NCI-H2081 treated with DMSO at 0.1 percent for 48 hours (cell line): ENCODE measurements around the gene MEDAG.
"Not testable (repeated sequence)": the region's sequence is repeated elsewhere in the genome, so short reads cannot be mapped to it uniquely, and the experiment has no call there.

Experiments
- DNase-seq: peaks from one replicate; lab custom pipeline; 2025; lab: John Stamatoyannopoulos, UW

Gene MEDAG

DNA sequence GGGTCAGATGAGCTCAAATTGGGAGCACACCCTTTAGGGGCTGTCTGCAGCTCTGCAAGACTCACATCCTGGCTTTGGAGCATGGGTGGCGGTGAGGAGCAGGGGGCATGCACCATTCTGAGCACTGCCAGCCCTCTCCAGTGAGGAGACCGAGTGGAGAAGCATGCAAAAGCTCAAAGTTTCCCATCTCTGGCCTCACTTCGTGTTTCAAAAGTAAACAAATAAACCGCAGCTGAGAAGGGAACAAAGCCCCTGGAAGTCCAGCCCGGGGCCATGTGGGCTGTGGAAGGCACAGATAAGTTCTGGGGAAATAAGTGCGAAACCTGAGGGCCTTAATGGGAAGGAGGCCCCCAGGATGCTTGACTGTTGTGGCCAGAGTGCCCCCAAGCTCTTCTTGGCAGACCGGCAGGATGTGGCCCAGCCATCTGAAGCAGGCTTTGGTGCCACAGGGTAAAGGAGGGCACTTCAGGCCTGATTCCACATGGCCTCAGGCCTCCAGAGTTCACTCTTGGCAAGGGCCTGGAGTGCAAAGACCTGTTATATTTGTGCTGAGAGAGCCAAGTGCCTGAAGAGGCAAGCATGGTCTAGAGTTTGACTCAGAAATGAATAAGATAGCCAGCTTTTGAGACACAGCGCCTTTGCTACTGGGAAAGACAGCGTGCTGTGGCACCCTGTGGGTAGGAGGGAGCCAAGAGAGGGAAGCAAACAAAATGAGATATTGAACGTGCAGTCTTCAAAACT, 1.2 kb downstream of the MEDAG start:
- DNase-seq: no peak

DNA sequence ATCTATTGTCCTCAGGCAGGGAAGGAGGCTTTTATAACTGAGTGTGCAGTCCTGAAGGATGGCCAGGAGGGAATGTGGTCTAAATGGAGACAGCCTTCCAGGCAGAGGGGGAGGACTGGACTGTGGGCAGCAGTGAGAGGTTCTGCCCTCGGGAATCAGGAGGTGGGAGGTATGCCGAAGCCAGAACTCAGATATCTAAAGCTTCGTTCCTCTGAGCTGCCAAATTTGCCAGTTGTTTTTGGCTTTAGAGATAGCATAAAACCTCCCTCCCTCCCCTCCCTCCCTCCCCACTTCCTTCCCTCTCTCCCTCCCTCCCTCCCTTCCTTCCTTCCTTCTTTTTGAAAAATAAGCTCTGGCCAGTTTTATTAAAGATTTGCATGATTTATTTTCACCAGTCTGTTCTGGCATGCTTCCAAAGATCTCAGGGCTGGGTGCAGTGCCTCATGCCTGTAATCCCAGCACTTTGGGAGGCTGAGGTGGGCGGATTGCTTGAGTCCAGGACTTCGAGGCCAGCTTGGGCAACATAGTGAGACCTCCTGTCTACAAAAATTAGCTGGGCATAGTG, 2.4 kb downstream of the MEDAG start:
- DNase-seq: no peak

DNA sequence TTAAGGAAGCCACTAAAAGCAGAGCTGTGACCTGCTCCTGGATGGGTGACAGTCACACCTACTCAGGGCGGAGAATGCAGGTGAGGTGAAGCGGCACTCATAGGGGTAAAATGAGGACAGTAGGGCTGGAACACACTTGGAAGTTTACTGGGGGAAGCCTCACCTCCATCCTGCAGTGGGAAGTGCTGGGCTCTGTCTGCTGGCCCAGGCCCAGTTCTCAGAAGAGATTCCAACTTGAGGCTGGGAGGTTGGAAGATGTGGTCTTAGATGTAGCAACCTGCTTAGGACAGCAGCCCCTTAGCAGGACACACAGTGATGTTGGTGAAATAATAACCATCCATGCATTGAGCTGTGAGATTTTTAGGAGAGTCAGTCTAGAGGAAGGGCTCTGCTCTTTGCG, 4.6 kb downstream of the MEDAG start:
- no peak for DNase-seq

DNA sequence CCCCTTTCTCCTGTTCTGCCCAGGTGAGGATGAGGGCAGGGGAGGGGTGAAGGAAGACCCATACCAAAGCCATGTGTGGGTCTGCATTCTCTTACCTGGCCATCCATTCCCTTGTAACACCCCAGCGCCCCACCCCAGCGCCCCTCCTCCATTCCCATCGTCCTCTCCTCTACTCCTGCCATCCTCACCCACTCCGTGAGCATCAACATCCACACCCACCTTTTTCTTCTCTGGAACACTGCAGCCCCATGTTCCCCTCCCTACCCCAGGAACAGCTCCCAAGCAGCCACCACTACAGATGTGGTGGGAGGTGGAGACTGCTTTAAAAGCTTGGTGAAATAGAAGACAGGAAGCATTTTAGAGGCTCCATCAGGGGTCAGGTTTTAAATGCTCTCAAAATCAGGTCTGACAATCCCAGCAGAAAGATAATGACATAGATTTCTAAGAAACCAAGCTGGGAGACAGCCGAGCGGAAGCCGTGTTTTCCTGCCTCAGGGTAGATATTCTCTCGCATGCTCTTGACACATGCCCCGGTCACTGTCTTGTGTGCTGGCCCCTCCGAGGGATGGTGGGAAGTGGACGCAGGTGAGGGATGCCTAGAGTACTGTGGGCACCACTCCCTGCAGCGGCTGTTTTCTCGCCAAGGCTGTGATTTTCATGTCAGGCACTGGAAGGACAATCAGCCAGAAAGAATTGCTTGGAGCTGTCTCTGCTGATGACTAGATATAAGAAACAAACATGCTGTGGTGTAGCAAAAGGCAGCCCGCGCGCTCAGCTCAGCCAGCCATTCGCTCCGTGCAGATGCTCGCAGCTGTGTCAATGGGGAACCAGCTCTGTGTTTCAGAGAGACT, 9.8 kb downstream of the MEDAG start:
- DNase-seq: no peak

DNA sequence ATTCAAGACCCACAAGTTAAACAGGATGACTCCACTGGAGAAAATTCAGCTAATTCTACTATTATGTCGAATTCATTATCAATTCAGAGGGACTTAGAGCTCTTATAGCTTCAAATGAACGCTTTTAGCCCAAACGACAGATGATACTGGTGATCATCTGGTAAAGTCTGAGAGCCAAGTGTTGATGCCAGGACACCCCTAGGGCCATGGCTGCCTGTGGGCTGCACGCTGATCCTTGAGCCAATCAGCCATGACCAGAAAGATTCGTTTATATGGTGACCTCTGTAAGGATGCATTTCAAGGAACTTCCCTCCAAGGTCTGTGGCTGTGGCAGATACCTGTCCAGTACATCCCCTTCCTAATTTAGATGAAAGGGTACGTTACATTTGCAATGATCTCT, 10.9 kb downstream of the MEDAG start:
- no peak for DNase-seq

DNA sequence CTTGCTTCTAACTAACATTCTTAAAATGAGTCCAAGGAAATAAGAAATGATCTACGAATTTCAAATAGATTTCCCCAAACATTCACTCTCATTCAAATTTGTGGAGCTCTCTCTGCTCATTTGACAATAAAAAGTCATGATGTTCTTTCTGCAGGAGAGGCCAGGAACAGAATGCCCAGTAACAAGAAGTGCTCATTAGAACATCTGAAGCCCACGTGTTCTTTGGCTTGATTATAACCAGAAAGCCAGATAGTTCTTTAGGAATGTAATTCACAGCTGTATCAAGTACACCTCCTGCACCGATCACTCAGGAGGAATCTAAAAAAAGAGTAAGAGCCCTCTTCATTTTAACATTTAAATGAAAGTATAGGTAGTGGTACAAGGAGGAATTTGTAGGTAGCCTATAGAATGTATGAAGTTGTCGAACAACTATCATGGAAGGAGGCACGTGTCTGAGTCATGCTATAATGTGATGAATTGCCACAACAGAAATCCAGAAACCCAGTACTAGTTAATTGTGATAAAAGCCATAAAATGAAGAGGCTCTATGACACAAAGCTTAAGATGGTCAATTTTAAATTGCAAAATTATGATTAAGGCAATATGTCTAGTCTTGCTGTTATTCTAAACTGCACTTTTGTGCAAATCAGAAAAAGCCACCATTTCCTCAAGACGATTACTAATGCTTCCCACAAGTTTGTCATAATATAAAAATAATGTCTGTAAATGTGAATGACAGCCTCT, 12.8 kb downstream of the MEDAG start:
- no peak for DNase-seq

DNA sequence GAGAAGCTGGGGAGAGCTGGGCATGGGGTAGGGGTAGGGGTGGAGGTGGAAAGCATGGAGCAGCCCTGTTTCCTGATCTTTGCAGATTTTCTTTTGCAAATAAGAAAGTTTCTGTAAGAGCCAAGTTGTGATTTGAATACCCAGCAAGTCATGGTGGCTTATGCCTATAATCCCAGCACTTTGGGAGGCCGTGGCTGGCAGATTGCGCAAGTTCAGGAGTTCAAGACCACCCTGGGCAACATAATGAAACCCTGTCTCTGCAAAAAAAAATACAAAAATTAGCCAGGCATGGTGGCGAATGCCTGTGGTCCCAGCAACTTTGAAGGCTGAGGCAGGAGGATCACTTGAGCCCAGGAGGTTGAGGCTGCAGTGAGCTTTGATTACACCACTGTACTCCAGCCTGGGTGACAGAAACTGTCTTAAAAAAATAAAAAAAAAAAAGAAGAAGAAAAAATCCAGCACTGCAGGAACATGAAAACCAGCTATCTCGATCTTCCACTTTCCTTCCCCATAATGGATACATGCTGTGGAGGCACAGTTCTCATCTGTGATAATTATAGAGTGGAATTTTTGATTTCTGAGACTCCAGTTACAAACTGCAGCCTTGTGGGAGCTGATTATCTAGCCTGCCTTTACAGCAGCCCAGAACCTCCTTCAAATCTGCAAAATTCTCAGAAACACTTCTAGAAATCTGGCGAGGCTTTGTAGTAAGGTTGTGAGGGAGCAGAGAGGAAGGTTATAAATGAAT, 14.3 kb downstream of the MEDAG start:
- DNase-seq: no peak

DNA sequence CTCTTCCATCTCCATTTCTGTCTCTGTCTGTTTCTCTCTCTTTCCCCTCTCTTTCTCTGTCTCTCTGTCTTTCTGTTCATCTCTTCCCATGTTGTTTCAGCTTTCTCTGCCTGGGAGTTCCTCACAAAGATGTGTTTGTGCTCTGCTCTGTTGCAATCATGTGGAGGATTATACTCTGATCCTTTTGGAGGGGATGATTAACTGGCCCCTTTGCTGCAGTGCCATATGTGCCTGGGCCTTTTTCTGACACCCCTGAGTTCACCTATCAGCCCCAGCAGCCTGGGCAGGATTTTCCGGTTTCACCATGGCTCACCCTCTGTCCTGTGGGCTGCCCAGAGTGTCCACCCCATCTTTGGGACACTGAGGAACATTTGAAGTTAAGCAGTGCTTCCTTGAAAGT, 17.3 kb downstream of the MEDAG start:
- no peak for DNase-seq

DNA sequence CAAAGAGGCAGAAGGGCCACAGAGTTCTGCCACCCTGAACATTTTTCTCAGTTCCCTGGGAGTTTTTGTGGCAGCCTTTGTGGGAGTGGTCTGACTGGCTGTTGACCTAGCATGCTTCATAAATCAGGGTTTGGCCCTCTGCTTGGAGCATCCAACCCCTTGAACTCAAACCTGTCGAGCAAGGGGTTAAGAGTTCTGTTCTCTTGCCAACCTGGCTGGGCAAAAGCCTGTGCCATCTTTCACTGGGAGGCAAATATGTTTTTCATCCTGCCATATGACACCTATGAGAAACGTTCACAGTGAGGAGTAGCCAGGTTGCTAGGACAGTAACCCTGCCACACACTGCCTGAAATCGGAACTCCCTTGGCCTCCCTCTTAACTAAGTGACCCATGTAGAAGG, 18.6 kb downstream of the MEDAG start:
- DNase-seq: no peak

DNA sequence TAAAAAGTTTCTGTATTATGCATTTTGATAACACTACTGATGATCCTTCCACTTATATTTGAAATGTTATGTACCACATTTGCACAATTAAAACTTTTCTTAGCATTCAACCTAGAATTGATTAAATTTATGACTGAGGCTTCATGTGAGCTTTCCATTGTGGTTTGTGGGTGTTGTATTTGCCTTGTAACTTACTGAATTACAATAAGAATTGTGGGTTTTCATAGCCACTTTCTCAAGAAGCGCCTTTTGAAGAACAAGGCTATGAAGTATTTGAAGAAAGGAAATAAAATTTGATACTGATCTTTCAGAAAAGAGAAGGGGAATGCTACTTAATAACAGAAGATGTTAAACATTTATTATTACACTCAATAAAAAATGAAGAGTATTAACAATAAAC, 19.4 kb downstream of the MEDAG start:
- DNase-seq: no peak

DNA sequence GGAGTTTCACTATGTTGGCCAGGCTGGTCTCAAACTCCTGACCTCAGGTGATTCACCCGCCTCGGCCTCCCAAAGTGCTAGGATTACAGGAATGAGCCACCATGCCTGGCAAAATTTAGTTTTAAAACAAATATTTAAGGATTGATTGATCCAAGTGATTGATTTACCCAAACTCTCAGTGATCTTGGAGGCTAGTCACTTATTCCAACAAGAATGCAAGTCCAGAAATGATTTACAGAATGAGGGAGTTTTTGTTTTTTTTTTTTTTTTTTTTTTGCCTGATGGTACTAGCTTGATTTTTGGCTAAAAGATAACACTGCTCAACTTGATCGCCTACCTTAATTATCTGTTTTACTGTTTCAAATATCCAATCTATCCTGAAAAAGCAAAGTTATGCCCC, 20.7 kb downstream of the MEDAG start:
- DNase-seq: no peak

DNA sequence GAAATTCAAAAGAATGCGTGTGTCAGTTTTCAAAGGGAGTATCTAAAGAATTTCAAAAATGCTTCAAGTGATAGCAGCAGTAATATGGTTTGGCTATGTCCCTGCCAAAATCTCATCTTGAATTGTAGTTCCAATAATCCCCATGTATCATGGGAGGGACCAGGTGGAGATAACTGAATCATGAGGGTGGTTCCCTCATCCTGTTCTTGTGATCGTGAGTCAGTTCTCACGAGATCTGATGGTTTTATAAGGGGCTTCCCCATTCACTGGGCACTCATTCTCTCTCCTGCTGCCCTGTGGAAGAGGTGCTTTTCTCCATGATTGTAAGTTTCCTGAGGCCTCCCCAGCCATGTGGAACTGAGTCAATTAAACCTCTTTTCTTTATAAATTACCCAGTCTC, 21.1 kb downstream of the MEDAG start:
- not testable (repeated sequence) for DNase-seq

DNA sequence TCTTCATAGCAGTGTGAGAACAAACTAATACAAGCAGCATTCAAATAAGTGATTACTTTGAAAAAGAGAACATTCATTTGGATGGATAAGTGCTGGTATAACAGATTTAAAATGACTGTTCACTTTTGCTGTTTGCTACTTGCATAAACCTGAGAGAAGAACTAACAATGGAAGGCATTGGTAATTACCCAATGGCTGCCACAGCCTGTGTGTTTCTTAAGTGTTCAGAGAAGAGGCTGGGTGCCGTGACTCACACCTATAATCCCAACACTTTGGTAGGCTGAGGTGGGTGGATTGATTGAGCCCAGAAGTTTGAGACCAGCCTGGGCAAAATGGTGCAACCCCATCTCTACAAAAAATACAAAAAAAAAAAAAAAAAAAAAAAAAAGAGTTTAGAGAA, 21.5 kb downstream of the MEDAG start:
- DNase-seq: no peak

DNA sequence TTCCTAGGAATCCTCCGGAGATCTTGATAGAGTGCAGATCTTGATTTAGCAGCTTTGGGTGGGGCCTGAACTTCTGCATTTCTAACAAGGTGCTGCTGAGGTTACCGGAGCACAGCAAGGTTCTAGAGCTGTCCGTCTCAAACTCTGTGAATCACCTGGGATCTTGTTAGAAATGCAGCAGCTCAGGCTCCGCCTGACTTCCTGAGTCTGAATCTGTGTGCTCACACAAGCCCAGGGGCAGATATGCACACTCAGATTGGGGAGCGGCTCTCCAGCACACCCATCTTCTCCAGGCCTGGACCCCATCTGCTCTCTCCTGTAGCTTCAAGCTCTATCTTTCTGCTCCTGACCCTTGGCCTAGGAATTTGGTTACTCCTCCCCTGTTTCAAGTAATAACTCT, 22.9 kb downstream of the MEDAG start:
- DNase-seq: no peak

DNA sequence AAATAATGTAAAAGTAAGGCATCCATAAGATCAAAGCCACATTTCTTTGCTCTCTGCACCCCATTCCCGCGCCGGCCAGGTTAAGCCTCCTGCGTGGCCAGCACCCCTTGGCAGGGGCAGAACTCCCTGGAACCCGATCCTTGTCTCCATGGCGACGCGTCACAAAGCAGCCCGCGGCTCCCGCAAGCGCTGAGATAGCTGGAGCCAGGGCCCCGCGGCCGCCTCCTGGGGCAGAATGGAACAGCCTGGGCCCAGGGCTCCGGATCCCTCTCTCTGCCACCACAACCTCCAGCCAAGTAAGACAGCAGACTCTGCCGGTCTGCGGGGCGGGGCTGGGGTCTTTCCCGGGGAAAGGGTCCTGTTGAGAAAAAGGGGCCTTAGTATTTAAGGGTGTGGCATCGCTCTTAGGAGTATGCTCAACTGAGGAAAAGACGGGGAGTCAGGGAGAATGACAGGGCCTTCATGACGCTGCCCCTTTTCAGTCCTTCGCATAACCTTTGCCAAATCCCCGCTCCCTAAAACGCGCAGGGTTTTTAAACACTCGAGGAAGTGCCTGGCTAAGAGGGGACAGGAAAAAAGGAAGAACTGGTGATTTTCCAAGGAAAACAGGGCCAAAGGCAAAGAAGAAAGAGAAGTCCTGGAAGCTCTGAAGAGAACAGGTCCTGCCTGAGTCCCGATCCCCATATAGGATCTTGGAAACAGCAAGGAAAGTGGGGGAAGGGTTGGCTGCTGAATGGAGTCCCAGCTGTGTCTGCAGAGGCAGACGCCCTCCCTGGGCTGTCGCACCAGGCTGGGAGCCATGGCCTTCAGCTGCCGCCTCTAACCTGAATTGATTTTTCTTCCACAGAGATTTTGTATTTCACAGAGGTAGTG, 26.6 kb downstream of the MEDAG start, which contains the start of gene TEX26:
TSS of gene TEX26 (plus strand) at position 176 of the 873 bp plus-strand sequence. CDS start at position 236, 60 bp downstream.
- DNase-seq: no peak

DNA sequence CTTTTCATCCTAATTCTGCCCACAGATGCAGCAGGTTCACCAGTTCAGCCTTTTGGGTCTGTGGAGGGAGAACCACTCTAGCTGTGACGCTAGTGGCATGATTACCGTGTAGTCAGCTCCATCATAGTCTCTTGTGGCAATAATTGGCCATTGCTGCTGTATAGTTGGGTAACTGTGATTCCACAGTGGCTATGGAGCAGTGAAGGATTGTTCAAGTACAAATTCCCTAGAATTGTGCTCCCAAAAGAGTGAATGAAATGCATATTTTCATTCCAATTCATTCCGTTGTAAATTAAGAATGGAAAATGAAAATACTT, 27.2 kb downstream of the MEDAG start:
- DNase-seq: no peak

DNA sequence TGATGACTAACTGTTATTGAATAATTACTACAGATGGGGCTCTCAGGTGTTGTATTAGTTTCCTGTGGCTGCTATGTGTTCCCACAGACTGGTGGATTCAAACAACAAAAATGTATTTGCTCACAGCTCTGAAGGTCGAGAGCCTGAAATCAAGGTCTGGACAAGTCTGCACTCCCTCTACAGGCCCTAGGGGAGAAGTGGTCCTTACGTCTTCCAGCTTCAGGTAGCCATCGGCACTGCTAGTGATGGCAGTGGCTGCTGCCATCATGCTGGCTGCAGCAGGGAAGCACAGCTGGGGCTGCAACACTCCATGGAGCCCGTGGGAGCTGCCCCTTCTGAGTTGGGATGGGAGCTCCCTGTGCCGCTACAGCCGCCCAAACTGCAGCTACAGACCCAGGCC, 28.3 kb downstream of the MEDAG start:
- no peak for DNase-seq

DNA sequence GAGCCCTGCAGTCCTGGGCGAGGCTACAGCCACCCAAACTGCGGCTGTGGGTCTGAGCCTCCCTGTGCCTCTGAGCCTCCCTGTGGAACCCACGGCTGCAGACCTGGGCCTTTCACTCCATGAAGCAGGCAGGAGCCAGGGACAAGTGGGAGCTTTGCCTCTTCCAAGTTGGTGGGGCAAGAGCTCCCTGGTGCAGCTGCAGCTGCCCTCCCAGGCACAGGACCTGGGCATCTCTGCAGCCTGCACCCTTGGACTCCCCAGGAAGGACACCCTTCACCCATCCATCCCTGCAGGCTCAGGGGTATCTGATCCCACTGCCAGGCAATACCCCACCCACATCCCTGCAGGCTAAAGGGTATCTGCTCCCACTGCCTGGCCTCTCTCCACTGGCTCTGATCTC, 28.7 kb downstream of the MEDAG start:
- no peak for DNase-seq

DNA sequence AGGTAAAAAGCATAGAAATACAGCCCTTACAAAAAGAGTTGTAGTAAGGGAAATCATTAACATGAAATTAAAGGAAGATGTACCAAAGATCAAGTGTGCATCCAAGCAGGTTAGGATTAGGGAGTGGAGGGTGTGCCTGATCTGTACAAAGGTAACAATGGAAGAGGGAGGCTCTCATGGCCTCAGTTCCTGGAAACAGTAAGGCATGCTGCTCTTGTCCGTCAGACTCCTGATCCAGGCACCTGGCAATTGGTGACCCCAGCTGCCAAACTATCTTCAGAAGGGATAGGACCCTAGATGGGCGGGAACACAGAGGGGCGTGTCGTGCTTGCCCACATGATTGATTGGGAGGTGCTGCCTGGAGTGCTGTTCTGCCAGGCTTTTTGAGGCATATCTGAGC, 30.9 kb downstream of the MEDAG start:
- no peak for DNase-seq

DNA sequence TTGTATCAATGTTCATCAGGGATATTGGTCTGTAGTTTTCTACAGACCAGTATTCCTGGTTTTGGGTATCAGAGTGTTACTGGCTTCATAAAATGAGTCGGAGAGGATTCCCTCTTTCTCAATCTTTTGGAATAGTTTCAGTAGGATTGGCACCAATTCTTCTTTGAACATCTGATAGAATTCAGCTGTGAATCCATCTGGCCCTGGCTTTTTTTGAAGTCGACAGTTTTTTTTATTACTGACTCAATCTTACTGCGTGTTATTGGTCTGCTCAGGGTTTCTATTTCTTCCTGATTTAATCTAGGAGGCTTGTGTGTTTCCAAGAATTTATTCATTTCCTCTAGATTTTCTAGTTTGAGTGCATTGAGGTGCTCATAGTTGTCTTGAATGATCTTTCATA, 37.8 kb downstream of the MEDAG start:
- no peak for DNase-seq
